Stimulated activated CD8-positive, alpha-beta memory T cell treated with anti-CD3 and anti-CD28 coated beads, Interleukin-12 subunit alpha, Interleukin-12 subunit beta, amount 100 ng/mL, for 1 hour (primary cell): ENCODE results near the gene PIGH.
"Not testable (repeated sequence)": the region's sequence is repeated elsewhere in the genome, so short reads cannot be mapped to it uniquely, and the experiment has no call there.

Experiments used
- DNase-seq: peaks from one replicate; pipeline ENCODE4 v3.0.0-alpha.2; 2020; ENCODE audit warnings: low read depth

PIGH gene

GRCh38 chr14:67551123-67551522 lies 48.9 kb downstream of the PIGH start:
- DNase-seq, result no peak

DNA sequence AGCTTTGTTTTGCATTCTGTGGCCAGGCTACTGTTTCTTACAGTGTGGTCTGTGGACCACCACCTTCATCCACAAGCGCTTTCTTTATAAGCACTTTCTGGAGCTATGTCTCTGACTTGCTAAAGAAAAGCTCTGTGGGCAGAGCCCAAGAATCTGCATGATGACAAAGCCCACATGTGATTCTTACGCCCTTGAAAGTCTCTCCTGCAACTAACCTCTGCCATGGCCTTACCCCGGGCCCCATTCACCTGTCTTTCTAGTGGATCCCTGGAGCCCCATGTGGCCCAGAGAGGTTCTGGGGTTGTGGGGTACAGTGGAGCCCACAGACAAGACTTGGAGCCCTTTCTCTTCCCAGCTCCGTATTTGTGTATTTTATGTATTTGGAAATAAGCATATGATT lies 50.3 kb downstream of the PIGH start:
- DNase-seq, result no peak

GRCh38 chr14:67547224-67547780 lies 52.8 kb downstream of the PIGH start:
- no peak for DNase-seq

GRCh38 chr14:67544590-67544989 lies 55.5 kb downstream of the PIGH start:
- no peak for DNase-seq

- DNase-seq, result not testable (repeated sequence)
Observed at GRCh38 chr14:67542620-67543019, 57.4 kb downstream of the PIGH start.

DNA sequence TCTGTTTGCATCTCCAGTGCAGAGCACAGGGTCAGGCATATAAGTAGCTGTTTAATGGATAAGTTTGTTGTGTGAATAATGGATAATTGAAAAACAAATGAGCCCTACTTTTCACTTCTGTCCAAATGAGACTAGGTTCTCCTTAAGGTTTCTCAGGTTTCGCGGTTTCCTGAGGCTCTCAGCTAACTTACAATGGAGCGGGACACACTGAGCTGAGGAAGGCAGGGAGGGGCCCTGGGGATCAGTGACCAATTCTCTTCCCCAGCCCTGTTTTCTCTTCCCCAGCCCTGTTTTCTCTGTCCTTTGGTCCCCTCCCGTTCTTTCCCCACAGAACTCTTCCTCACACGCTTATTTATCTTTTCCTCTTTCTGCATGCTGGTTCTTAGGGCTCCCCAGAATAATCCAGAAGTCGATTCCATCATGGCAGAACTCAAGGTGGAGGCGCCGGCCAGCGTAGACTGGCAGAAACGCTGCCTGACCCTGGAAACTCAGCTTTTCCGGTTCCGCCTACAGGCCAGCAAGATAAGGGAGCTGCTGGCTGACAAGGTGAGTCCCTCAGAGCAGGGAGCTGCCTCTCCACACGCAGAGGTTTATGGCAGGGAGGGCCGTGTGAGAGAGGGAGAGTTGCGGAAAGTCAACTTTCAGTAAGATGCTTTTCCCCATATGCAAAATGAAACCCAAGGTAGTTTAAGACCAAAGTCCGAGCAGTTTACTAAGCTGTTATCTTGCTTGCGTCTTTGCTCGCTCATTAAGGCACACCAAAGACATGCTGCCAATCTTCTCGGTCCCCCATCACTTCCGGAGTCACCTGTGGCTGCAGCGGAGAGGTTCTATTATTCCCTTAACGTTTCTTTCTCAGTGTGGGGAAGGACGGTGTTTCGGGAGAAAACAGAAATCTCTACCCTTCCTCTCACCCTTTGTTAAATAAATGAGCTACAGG lies 58.4 kb downstream of the PIGH start:
- no peak for DNase-seq
